Medulla oblongata (tissue), 1 donor: Measurements from ENCODE around the gene KIF23.
"Not testable (repeated sequence)": the region's sequence is repeated elsewhere in the genome, so short reads cannot be mapped to it uniquely, and the experiment has no call there.

Source experiments
- DNase-seq: peaks from one replicate; pipeline ENCODE4 v3.0.0-alpha.2; 2015; ENCODE audit errors: extremely low spot score

Gene KIF23

GRCh38 chr15:69434679-69435078 lies 20.5 kb downstream of the KIF23 start:
- DNase-seq = no peak

GRCh38 chr15:69435985-69436384 lies 21.8 kb downstream of the KIF23 start:
- no peak for DNase-seq

- no peak for DNase-seq
Measured at GRCh38 chr15:69436951-69437350, 22.8 kb downstream of the KIF23 start.

- no peak for DNase-seq
Measured at GRCh38 chr15:69439623-69440022, 25.5 kb downstream of the KIF23 start.

GRCh38 chr15:69443032-69443611 lies 29.0 kb downstream of the KIF23 start:
- DNase-seq = no peak

GRCh38 chr15:69444686-69445085 lies 30.5 kb downstream of the KIF23 start:
- DNase-seq = no peak

- no peak for DNase-seq
Measured at GRCh38 chr15:69446953-69447352, 32.8 kb downstream of the KIF23 start.

- DNase-seq = not testable (repeated sequence)
Measured at GRCh38 chr15:69450221-69450620, 36.1 kb downstream of the KIF23 start.

GRCh38 chr15:69450968-69451695 lies 37.0 kb downstream of the KIF23 start:
- DNase-seq = no peak

- DNase-seq = no peak
Measured at GRCh38 chr15:69451951-69452691, 38.0 kb downstream of the KIF23 start.

GRCh38 chr15:69452692-69453521 lies 38.8 kb downstream of the KIF23 start, which contains the start of gene RPLP1:
Gene RPLP1, plus strand, starts transcription at chr15:69452818. Its CDS starts 131 bp downstream, at chr15:69452949.
- peak; percentile 98 for DNase-seq

- DNase-seq = no peak
Measured at GRCh38 chr15:69454953-69455352, 40.8 kb downstream of the KIF23 start.

GRCh38 chr15:69456208-69457166 lies 42.3 kb downstream of the KIF23 start:
- DNase-seq = no peak

GRCh38 chr15:69457304-69458280 lies 43.4 kb downstream of the KIF23 start:
- no peak for DNase-seq

- no peak for DNase-seq
Measured at GRCh38 chr15:69459066-69459465, 44.9 kb downstream of the KIF23 start.

- DNase-seq = no peak
Measured at GRCh38 chr15:69460481-69460880, 46.3 kb downstream of the KIF23 start.

GRCh38 chr15:69462030-69462492 lies 47.9 kb downstream of the KIF23 start:
- peak; percentile 36 for DNase-seq

GRCh38 chr15:69462493-69463181 lies 48.5 kb downstream of the KIF23 start:
- DNase-seq = peak; percentile 98
